Kidney glomerular epithelial cell (primary cell): ENCODE measurements around the gene MRPL3.

Experiments
- DNase-seq: peaks from one replicate; lab custom pipeline; 2025; lab: John Stamatoyannopoulos, UW

Gene MRPL3

GRCh38 chr3:131502530-131503319, at the start of gene MRPL3:
Gene MRPL3, minus strand, starts transcription at chr3:131502971. Its CDS starts 150 bp downstream, at chr3:131502821.
- peak; percentile 63 for DNase-seq

GRCh38 chr3:131551761-131552160, 49.0 kb upstream of the MRPL3 start:
- no peak for DNase-seq

DNA sequence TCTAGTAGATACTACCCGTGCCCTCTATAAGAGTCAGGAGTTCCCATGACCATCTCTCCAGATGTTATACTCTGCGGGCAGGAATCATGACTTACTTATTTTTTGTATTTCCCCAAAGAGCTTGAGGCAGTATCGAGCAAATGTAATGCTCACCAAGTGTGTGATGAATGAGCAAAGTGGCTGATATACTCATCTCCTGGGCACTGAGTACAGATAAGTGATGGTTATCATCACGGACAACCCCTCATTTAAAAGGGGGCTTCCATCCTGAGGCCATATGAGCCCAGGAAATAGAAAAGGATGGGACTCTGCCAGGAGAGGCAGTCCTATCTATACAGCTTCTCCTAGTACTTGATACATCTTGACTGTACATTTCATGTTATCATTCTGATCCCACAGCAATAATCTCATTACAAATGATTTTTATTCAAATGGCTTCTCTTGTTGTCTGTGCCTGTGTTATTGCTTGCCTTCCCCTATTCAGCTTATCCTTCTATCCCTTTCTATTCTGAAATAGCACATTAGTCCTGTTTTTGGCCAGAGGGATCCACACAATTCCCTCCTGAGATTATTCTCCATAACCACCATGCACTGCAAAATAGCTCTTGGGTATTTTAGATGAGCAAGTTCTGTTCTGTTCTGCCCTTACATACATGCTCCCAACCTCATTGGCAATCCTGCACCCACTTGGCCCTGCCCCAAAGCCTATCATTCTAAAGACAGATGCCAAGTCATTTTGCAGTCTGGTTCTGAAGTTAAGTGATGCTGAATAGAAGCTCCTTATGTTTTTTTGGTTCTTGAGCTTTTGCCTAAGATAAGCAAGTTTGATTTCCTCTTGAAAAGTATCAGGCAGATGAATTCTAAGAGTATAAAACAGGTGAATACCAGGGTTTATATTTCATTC, 48.0 kb upstream of the MRPL3 start:
- DNase-seq: no peak

- peak; percentile 1 for DNase-seq
Observed at GRCh38 chr3:131549340-131549739, 46.6 kb upstream of the MRPL3 start.

DNA sequence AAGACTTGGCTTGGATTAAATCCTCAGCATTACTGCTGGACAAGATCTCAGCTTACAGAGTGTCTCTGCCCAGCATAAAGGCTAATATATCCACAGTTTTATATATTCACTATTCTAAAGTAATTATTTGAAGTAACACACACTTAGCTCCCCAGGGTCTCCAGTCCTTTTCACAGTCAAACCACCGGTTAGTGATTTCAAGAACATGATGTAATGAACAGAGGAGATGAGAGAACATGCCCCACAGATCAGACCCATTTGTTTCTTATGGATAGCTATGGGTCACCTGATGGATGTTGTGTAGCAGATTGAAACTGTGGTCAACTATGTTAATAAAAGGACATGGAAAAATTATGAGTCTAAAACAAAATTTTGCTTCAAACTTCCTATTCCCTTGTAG, 44.8 kb upstream of the MRPL3 start:
- no peak for DNase-seq

DNA sequence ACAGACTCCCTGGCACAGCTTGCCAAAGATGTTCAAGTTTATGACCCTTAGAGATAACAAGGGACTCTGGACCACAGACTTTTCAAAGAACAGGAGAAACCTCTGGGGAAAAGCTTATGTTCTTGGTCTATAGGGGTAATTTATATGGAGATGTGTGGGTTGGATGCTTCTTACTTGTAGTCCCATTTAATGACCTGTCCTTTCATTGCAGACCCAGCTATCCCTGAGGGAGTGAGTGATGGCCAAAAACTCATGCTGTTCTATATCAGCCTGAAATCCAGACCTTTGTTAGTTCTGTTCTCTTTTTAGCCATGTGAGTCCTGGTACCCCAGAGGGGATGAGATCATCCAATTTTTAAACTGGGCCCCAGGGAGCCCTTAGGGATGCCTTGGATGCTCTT, 43.7 kb upstream of the MRPL3 start:
- no peak for DNase-seq

DNA sequence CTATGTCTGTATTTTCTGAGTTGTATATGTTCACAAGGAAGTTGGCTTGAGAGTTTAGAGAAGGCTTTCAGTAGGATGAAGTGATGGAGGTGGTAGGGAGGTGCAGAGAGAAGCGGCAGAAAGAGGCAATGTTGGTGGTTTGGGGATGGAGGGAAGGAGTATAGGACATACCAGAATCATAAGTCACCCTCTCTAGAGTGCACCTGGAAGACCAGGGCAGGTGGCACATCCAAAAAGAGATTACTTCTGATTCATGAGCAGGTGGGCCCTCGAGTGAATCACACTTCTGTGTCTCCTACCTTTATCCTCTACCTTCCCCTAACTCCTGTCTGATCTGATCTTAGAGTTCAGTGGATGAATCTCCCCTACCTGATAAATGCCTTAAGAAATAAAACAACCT, 41.8 kb upstream of the MRPL3 start:
- DNase-seq: no peak

DNA sequence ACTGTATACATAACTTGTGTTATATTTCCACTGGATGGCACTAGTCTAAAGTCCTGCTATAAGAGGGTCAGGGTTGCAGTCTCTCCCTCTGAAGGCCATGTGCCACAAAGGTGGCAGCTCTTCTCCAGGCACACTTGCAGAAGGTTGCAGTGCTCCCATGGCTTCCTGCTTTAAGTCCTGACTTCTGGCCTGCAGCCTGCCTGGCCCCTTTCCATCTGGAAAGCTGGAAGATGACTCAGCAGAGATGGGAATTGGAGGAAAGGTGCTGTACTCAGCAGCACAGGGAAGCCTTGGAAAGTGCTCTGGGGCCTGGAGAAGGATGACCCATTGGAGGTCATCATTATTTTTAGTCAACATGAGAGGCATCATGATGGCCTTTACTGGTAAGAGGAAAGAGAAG, 40.9 kb upstream of the MRPL3 start:
- DNase-seq: peak; percentile 65

DNA sequence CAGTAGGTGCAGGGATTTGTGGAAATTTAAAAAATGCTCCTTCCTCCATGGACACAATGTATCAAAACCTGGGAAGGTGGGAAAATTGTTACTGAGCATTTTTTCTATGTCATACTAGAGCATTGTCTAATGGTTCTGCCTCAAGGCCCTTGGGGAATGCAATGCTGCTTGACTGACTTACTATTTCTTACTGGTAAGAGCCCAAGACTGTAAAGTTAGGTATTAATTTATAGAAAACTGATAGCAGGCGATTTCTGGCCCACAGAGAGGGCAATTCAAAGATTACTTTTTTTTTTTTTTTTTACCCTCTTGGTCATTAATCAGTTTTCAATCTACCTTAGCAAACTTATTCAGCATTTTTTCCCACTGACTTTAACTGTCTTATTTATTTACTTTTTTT, 38.5 kb upstream of the MRPL3 start:
- DNase-seq: peak; percentile 89

DNA sequence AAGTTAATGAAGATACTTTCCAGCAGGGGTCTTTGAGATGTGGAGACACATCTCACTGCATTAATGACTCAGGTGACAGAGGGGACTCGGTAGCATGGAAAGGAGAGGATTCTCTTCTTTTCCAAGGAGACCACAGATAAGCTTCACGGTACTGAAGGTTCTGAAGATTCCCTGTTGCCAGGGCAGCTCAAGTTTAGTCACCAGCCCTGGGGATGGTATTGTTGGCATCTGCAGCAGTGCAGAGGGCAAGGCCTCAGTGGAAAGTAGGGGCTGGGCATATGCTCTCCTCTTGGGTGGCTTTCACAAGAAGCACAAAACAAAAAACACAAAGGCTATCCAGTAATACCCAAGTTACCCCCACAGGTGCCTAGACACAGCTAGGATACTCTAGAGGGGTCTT, 38.0 kb upstream of the MRPL3 start:
- peak; percentile 60 for DNase-seq

GRCh38 chr3:131540143-131540542, 37.4 kb upstream of the MRPL3 start:
- peak; percentile 71 for DNase-seq

DNA sequence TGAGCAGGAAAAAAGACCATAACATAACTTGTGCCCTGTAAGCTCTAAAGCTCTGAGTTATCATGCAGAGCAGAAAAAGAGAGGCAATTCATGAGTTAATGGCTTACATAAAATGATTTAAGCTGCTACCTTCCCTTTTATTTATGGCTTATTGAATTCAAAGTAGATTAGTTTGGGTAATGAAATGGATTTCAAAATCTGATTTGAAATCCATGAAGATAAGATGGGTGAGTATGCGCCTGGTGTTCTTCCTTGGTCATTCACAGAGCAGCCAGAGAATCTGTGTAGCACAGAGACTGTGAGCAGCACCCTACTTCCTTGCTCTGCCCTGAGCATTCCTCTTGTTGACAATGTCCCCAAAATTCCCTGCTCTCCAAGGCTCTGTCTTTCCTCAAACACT, 36.2 kb upstream of the MRPL3 start:
- no peak for DNase-seq

- DNase-seq: no peak
Observed at GRCh38 chr3:131537531-131537930, 34.8 kb upstream of the MRPL3 start.

- DNase-seq: no peak
Observed at GRCh38 chr3:131535596-131535995, 32.8 kb upstream of the MRPL3 start.

GRCh38 chr3:131535131-131535530, 32.4 kb upstream of the MRPL3 start:
- DNase-seq: no peak

DNA sequence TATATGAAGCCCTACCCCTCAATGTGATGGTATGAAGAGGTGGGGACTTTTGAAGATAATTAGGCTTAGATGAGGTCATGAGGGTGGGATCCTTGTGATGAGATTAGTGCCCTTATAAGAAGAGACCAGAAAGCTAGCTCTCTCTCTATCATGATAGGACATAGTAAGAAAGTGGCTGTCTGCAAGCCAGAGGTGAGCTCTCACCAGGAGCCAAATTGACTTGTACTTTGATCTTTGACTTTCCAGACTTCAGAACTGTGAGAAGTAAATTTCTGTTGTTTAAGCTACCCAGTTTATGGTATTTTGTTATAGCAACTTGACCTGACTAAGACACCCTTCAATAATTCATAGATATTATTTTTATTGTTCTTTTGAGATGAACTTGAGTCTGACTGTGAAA, 29.9 kb upstream of the MRPL3 start:
- no peak for DNase-seq

- DNase-seq: no peak
Observed at GRCh38 chr3:131530843-131531242, 28.1 kb upstream of the MRPL3 start.

GRCh38 chr3:131530388-131530787, 27.6 kb upstream of the MRPL3 start:
- no peak for DNase-seq

GRCh38 chr3:131526801-131527347, 24.1 kb upstream of the MRPL3 start:
- no peak for DNase-seq

- no peak for DNase-seq
Observed at GRCh38 chr3:131518680-131519079, 15.9 kb upstream of the MRPL3 start.

GRCh38 chr3:131505421-131505820, 2.6 kb upstream of the MRPL3 start:
- no peak for DNase-seq

DNA sequence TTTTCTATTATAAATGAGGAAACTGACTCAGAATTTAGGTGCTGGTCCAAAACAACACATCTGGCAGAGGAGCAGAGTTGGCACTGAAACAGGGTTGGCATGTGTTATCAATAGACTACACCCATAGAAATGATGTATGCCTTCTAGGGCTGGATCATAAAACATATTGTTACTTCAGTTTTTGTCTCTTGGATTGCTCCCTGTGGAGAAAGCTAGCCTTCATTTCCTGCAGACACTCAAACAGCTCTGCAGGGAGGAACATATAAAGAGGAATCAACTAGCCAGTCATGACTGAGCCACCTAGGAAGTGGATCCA, 507 bp upstream of the MRPL3 start:
- no peak for DNase-seq

DNA sequence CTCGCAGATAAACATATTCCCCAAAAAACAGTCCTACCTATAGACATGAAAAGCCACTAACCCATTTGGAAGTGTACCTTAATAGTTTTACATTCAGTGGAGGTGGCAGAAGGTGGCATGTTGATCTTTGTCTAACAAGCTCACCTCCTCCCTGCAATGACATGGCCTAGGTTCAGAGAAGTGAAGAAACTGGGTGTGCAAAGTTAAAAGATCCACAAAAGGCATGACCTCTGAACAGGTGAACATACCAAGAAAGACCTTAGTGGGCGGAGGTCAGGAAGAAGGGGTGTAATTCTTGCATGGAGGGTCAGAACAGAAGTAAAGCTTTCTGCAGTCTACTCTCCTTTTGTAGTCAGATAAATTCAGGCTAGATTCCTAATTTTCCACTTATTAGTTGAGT, 822 bp downstream of the MRPL3 start:
- DNase-seq: no peak
